Measurements from ENCODE around the gene AFF2. TPM values are rescaled to one million over a fixed set of nuclear protein-coding genes. Genes with fewer than 3 reads are reported as not detected.

Gene AFF2
- polyA plus RNA-seq, 1 experiment: 0.04 TPM

DNA sequence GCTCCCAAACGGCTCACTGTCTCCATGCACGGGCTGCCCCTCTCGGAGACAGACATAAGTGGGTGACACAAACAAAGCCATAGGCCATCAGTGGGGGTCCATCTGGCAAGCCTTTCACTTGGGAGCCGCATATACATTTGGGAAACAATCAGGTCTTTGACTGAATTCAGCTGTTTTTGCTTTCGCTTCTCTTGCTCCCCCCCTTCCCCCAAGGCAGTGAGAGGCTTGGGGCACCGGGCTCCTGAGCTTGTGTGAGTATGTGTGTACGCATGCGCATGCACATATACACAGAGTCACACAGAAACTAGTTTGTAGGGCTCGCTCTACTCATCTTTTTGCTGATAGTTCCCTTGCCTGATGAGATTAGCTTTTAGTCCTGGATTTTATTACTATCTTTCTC, 284.4 kb downstream of the AFF2 start:
- Histone ChIP-seq H3K9me3 (ENCODE audit: control insufficient read depth, insufficient read depth, low read length) (no peaks in the 10 kb centered on the region), H3K27me3 (ENCODE audit: control insufficient read depth, insufficient read depth, low read length) (no peaks in the 10 kb centered on the region), H3K4me3 (ENCODE audit: low read depth, low read length) (no peak overlapping the region), H3K27ac (ENCODE audit: low read depth, low read length) (no peak overlapping the region)
- POLR2A ChIA-PET: no interaction called here
- TF ChIP-seq CTCF (IDR thresholded peaks at IDR 0.05; ENCODE audit: low read depth, low read length): no peak
- CTCF ChIA-PET: no interaction called here
- DNase-seq (ENCODE audit: low read depth, low spot score): no peak

DNA sequence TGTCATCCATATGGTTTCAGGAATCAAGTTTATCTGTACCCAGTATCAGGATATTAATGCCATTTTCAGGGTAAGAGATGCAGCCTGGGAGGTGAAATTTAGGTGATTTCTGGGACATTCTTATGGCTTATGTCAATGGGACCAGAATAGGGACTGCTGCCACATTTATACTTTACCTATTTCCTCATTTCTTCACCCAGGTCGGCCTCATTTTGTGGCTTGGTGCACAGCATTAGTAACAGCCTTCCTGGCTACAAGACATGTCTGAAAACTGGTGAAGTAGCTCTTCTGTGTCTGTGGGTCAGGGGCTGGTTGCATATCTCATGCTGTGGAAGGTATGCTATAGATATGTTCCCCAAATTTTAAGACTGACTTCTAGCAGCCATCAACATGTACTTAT, 284.8 kb downstream of the AFF2 start:
- Histone ChIP-seq H3K9me3 (ENCODE audit: control insufficient read depth, insufficient read depth, low read length) (no peaks in the 10 kb centered on the region), H3K27ac (ENCODE audit: low read depth, low read length) (no peak overlapping the region), H3K27me3 (ENCODE audit: control insufficient read depth, insufficient read depth, low read length) (no peaks in the 10 kb centered on the region), H3K4me3 (ENCODE audit: low read depth, low read length) (no peak overlapping the region)
- DNase-seq (ENCODE audit: low read depth, low spot score): no peak
- CTCF ChIA-PET: no interaction called here
- POLR2A ChIA-PET: no interaction called here
- no peak for TF ChIP-seq CTCF (IDR thresholded peaks at IDR 0.05; ENCODE audit: low read depth, low read length)

GRCh38 chrX:148788449-148788848, 288.0 kb downstream of the AFF2 start:
- CTCF ChIA-PET: no interaction called here
- no peak for TF ChIP-seq CTCF (IDR thresholded peaks at IDR 0.05; ENCODE audit: low read depth, low read length)

DNA sequence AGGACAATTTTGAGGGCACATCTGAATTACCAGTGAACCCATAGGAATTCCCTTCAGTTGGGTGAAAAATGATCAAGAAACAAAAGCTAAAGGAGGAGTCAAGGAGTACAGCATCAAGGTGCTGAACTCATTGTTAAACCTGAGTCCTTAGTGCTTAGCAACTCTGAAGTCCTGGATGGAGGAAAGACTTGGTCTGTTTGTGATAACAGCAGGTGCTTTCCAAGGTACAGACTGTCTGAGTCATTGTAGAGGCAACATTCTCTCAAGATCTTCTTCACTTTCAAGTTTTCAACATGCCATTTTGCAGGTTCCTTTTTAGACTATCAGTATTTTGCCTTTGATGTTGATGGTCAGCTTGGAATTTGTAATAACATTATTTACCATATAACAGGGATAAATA, 293.9 kb downstream of the AFF2 start:
- no peak for TF ChIP-seq CTCF (IDR thresholded peaks at IDR 0.05; ENCODE audit: low read depth, low read length)
- POLR2A ChIA-PET: no interaction called here
- no peaks in the 10 kb centered on the region for H3K9me3 ChIP-seq (ENCODE audit: control insufficient read depth, insufficient read depth, low read length)
- CTCF ChIA-PET: no interaction called here
- H3K27ac ChIP-seq (ENCODE audit: low read depth, low read length): no peak overlapping the region
- no peak for DNase-seq (ENCODE audit: low read depth, low spot score)
- H3K27me3 ChIP-seq (ENCODE audit: control insufficient read depth, insufficient read depth, low read length): no peaks in the 10 kb centered on the region
- H3K4me3 ChIP-seq (ENCODE audit: low read depth, low read length): no peak overlapping the region

More at GRCh38 chrX:148788449-148788848, 288.0 kb downstream of the AFF2 start:
- no peaks in the 10 kb centered on the region for H3K9me3 ChIP-seq (ENCODE audit: control insufficient read depth, insufficient read depth, low read length)
- POLR2A ChIA-PET: no interaction called here
- H3K27me3 ChIP-seq (ENCODE audit: control insufficient read depth, insufficient read depth, low read length): no peaks in the 10 kb centered on the region
- no peak overlapping the region for H3K27ac ChIP-seq (ENCODE audit: low read depth, low read length)
- no peak overlapping the region for H3K4me3 ChIP-seq (ENCODE audit: low read depth, low read length)
- no peak for DNase-seq (ENCODE audit: low read depth, low spot score)

- CTCF ChIA-PET: no interaction called here
- no peak for TF ChIP-seq CTCF (IDR thresholded peaks at IDR 0.05; ENCODE audit: low read depth, low read length)
- Histone ChIP-seq H3K27ac (ENCODE audit: low read depth, low read length) (no peak overlapping the region), H3K27me3 (ENCODE audit: control insufficient read depth, insufficient read depth, low read length) (no peaks in the 10 kb centered on the region), H3K9me3 (ENCODE audit: control insufficient read depth, insufficient read depth, low read length) (no peaks in the 10 kb centered on the region), H3K4me3 (ENCODE audit: low read depth, low read length) (no peak overlapping the region)
- POLR2A ChIA-PET: no interaction called here
- no peak for DNase-seq (ENCODE audit: low read depth, low spot score)
These were observed 304.4 kb downstream of the AFF2 start for GRCh38 chrX:148804579-148805355.
